Measurements from ENCODE around the gene SLC2A2.

- no peak for TF ChIP-seq CTCF (IDR thresholded peaks at IDR 0.05; ENCODE audit: poor library complexity)
- no peak for TF ChIP-seq EZH2 (IDR thresholded peaks at IDR 0.05; ENCODE audit: borderline replicate concordance)
Observed at GRCh38 chr3:170947018-170947769, 79.3 kb downstream of the SLC2A2 start.
